ENCODE data around the gene BCAS1.

GRCh38 chr20:53935344-53936084 is 134.9 kb downstream of the BCAS1 start:
- no peak for TF ChIP-seq PPARA (CRISPR knock-in tag; IDR thresholded peaks at IDR 0.05; ENCODE audit: borderline replicate concordance)
- no peak for TF ChIP-seq ZFP3 (CRISPR knock-in tag; IDR thresholded peaks at IDR 0.05)
- TF ChIP-seq ESRRG (CRISPR knock-in tag; IDR thresholded peaks at IDR 0.05): no peak
- no peak for TF ChIP-seq RARB (CRISPR knock-in tag; IDR thresholded peaks at IDR 0.05)
- no peak for TF ChIP-seq SNAI2 (CRISPR knock-in tag; IDR thresholded peaks at IDR 0.05)
- TF ChIP-seq CSRNP3 (CRISPR knock-in tag; IDR thresholded peaks at IDR 0.05): no peak
- no peak for TF ChIP-seq OSR1 (CRISPR knock-in tag; IDR thresholded peaks at IDR 0.05)
- no peak for TF ChIP-seq ZNF8 (CRISPR knock-in tag; IDR thresholded peaks at IDR 0.05)
- no peak for TF ChIP-seq TOX (CRISPR knock-in tag; IDR thresholded peaks at IDR 0.05; ENCODE audit: borderline replicate concordance)
- no peak for TF ChIP-seq ZNF70 (CRISPR knock-in tag; IDR thresholded peaks at IDR 0.05)
- no peak for TF ChIP-seq ISL1 (CRISPR knock-in tag; IDR thresholded peaks at IDR 0.05)
- no peak for TF ChIP-seq CREB5 (CRISPR knock-in tag; IDR thresholded peaks at IDR 0.05; ENCODE audit: low read depth)
